AG10803 (cell line): ENCODE results near the gene FOXJ2.
"Not testable (repeated sequence)": the region's sequence is repeated elsewhere in the genome, so short reads cannot be mapped to it uniquely, and the experiment has no call there.

ENCODE experiments used
- DNase-seq: peaks from one replicate; pipeline ENCODE4 v3.0.0; 2010; ENCODE audit warnings: low read depth
- H3K4me3 ChIP-seq: 2 replicates; pipeline ENCODE4 v1.5.1; 2011; ENCODE audit warnings: mild to moderate bottlenecking, low read length, control low read depth
- TF ChIP-seq, protein P1 (sequence below): conservative IDR thresholded peaks from 2 replicates; pipeline ENCODE4 v1.5.1; 2011; ENCODE audit warnings: mild to moderate bottlenecking, low read length, control low read depth, inconsistent platforms

The FOXJ2 gene

DNA sequence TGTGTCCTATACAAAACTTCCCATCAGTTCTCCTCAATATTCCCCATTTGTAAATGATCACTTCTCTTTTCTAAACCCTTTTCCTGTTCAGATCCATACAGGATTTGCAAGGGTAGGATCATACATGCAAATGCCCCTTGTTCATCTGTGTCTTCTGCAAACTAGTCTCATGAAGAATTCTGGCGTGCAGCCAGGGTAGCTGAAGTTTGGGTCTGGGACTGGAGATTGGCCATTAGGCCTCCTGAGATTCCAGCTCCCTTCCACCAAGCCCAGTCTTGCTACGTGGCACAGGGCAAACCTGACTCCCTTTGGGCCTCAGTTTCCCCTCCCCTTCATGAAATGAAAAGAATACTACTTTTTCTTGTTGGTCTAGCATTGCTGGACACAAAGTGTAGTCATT is 22.3 kb downstream of the FOXJ2 start:
- TF ChIP-seq, protein P1, sequence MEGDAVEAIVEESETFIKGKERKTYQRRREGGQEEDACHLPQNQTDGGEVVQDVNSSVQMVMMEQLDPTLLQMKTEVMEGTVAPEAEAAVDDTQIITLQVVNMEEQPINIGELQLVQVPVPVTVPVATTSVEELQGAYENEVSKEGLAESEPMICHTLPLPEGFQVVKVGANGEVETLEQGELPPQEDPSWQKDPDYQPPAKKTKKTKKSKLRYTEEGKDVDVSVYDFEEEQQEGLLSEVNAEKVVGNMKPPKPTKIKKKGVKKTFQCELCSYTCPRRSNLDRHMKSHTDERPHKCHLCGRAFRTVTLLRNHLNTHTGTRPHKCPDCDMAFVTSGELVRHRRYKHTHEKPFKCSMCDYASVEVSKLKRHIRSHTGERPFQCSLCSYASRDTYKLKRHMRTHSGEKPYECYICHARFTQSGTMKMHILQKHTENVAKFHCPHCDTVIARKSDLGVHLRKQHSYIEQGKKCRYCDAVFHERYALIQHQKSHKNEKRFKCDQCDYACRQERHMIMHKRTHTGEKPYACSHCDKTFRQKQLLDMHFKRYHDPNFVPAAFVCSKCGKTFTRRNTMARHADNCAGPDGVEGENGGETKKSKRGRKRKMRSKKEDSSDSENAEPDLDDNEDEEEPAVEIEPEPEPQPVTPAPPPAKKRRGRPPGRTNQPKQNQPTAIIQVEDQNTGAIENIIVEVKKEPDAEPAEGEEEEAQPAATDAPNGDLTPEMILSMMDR = no peak
- no peak for DNase-seq
- no peak overlapping the region for H3K4me3 ChIP-seq

DNA sequence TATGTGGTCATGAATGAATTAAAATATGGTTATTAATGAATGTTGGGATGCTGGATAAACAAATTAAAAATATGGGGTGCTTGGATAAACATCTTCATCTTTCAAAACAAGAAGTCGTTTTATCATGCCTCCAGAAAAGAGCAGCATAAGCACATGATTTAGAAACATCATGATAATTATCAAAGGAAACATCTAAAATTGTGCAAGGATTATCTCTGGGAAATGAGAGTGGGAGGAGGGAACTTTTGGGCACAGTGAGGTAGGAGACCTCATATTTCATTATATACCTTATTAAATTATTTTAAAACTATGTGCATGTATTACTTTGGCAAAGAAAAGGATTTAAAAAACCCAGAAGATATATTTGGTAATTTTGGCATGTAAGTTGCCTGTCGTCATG is 24.8 kb downstream of the FOXJ2 start:
- H3K4me3 ChIP-seq = no peak overlapping the region
- TF ChIP-seq, protein P1 = no peak

GRCh38 chr12:8057839-8058238 is 25.3 kb downstream of the FOXJ2 start:
- TF ChIP-seq, protein P1 = no peak
- no peak overlapping the region for H3K4me3 ChIP-seq
- DNase-seq = peak; percentile 77

More for the DNA sequence above, 24.8 kb downstream of the FOXJ2 start:
- DNase-seq = no peak

DNA sequence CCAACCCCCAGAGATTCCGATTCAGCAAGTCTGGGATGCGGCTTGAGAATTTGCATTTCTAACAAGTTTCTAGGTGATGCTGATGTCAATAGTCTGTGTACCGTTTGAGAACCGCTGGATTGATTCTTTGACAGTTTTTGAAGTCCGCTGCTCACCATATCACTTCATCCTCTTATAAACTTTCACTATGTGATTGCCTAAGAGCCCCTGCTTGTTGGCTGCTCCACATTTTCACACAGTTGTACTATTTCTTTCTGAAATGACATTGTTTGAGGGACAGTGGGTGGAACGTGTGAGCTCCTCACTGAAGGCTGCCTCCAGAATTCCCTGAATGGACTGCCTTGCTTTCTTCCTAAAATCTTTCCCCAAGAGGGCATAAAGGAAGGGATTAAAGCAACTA is 26.0 kb downstream of the FOXJ2 start:
- DNase-seq = no peak
- TF ChIP-seq, protein P1 = no peak
- H3K4me3 ChIP-seq = no peak overlapping the region

DNA sequence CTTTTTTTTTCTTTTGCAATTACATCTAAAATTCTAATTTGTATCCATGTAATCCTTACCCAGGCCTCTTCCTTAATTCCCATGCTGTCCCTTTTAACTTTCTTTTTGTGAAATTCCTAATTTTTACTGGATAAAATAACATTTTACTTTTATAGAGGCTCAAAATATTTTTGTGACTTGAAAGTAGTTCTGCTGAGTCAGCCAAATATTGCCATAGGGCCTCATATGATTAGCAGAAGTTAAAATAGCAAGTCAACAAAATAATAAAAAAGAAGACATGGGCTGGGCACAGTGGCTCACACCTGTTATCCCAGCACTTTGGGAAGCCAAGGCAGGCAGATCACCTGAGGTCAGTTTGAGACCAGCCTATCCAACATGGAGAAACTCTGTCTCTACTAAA is 31.6 kb downstream of the FOXJ2 start:
- no peak overlapping the region for H3K4me3 ChIP-seq
- DNase-seq = no peak
- TF ChIP-seq, protein P1 = no peak

GRCh38 chr12:8065991-8066594 is 33.6 kb downstream of the FOXJ2 start, which contains the start of gene C3AR1:
C3AR1 (minus strand) TSS chr12:8066359; CDS start chr12:8060185, 6,174 bp downstream.
- TF ChIP-seq, protein P1 = no peak
- DNase-seq = peak; percentile 53
- H3K4me3 ChIP-seq = no peak within 1 kb of the TSS

- TF ChIP-seq, protein P1 = no peak
- no peak overlapping the region for H3K4me3 ChIP-seq
- no peak for DNase-seq
Measured at GRCh38 chr12:8069582-8069981, 37.1 kb downstream of the FOXJ2 start.

- DNase-seq, H3K4me3 ChIP-seq: not testable (repeated sequence)
Measured at GRCh38 chr12:8071820-8072219, 39.3 kb downstream of the FOXJ2 start.
